Measurements from ENCODE around the gene DIPK1B. TPM values are rescaled to one million over a fixed set of nuclear protein-coding genes. Genes with fewer than 3 reads are reported as not detected.

The DIPK1B gene
- total and polyA plus RNA-seq, 10 of the 15 experiments (the other 5 are each of a cell fraction or from before 2014, with no cell fraction given), result 0.08 to 0.28 (median 0.13) TPM; not detected in 3

DNA sequence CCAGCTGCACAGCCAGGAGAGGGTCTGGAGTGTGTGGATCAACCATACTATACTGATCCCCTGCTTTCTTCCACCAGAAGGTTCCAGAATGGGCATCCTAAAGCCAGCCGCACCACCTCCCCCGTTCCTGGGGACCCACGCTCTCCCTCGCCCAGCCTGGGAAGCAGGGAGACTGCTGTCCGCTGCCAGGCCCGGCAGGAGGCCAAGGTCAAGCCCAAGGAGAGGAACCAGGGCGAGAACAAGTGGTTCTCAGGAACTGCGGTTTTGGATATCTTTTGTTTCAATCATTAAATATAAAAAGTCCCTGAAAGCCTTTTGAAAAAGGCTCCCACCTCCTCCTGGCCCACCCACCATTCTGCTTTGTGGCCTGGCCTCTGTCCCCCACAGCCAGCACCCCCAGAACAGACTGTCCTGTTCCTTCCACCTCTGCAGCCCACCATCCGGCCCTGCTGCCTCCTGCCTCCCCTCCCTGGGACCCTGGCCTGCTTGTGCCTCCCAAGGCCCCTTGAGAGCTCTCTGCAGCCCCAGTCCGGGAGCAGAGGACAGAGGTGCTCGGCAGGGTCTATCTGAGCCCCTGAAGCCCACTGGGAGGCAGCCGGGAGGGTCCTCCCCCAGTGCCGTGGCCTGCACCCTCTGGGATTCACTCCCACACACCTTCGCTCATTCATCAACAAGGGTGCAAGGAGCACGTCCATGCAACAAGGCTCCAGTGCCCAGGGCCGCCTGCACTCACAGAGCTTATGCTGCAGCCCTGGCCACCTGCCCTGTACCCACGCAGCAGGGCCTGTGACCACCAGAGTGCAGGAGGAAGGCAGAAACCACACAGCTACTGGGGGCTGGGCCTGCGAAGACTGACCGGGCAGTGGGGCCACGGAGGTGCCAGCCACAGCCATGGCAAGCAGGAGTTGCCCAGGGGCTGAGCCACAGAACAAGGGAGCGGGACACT, 36.6 kb downstream of the DIPK1B start:
- no peak overlapping the region for H3K4me3 ChIP-seq
- BruUV-seq (replicated peaks), result no TSS peak
- ChIA-PET SMC1A (ENCODE audit: uncharacterized antibody, unreplicated experiment) (no interaction called here), POLR2A (interaction anchor here (1.0 kb wide), 1 partner anchor 30 kb away, joined by 3 read pairs; no protein-coding TSS in a partner anchor), RAD21 (ENCODE audit: unreplicated experiment) (no interaction called here), CTCF (interaction anchor here (1.0 kb wide), 1 partner anchor 19 kb away, joined by 5 read pairs; no protein-coding TSS in a partner anchor)
- H2AFZ ChIP-seq (ENCODE audit: control insufficient read depth, low read depth, low read length), result no peak overlapping the region
- no peak for TF ChIP-seq GABPA (IDR thresholded peaks at IDR 0.05; ENCODE audit: low read depth)
- TF ChIP-seq, protein P1, sequence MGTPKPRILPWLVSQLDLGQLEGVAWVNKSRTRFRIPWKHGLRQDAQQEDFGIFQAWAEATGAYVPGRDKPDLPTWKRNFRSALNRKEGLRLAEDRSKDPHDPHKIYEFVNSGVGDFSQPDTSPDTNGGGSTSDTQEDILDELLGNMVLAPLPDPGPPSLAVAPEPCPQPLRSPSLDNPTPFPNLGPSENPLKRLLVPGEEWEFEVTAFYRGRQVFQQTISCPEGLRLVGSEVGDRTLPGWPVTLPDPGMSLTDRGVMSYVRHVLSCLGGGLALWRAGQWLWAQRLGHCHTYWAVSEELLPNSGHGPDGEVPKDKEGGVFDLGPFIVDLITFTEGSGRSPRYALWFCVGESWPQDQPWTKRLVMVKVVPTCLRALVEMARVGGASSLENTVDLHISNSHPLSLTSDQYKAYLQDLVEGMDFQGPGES (IDR thresholded peaks at IDR 0.05), result no peak
- TF ChIP-seq, protein P2, sequence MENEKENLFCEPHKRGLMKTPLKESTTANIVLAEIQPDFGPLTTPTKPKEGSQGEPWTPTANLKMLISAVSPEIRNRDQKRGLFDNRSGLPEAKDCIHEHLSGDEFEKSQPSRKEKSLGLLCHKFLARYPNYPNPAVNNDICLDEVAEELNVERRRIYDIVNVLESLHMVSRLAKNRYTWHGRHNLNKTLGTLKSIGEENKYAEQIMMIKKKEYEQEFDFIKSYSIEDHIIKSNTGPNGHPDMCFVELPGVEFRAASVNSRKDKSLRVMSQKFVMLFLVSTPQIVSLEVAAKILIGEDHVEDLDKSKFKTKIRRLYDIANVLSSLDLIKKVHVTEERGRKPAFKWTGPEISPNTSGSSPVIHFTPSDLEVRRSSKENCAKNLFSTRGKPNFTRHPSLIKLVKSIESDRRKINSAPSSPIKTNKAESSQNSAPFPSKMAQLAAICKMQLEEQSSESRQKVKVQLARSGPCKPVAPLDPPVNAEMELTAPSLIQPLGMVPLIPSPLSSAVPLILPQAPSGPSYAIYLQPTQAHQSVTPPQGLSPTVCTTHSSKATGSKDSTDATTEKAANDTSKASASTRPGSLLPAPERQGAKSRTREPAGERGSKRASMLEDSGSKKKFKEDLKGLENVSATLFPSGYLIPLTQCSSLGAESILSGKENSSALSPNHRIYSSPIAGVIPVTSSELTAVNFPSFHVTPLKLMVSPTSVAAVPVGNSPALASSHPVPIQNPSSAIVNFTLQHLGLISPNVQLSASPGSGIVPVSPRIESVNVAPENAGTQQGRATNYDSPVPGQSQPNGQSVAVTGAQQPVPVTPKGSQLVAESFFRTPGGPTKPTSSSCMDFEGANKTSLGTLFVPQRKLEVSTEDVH (IDR thresholded peaks at IDR 0.05; ENCODE audit: low read depth, partially characterized antibody), result no peak
- no peaks in the 10 kb centered on the region for H3K79me2 ChIP-seq (ENCODE audit: control insufficient read depth, insufficient read depth, low read length)
- H4K20me1 ChIP-seq (ENCODE audit: control insufficient read depth, insufficient read depth), result no peaks in the 10 kb centered on the region
- no peak overlapping the region for H3K27ac ChIP-seq (ENCODE audit: control insufficient read depth, insufficient read depth)
- H3K9ac ChIP-seq (ENCODE audit: control insufficient read depth, insufficient read depth, low read length), result no peak overlapping the region
- no peak for FAIRE-seq
- no peaks in the 10 kb centered on the region for H3K36me3 ChIP-seq (ENCODE audit: control insufficient read depth in 2 of 2, insufficient read depth in 2 of 2, low read length in 1 of 2)
- no peak for DNase-seq (ENCODE audit: low read depth, low spot score)
- no peaks in the 10 kb centered on the region; a peak in 1 of 4 replicates for H3K27me3 ChIP-seq (replicated peaks in 1 of 2; ENCODE audit: control insufficient read depth in 2 of 2, insufficient read depth in 2 of 2, low read length in 1 of 2)
- in situ Hi-C loops (cut with MboI), result no loop called here
- H3K9me3 ChIP-seq (replicated peaks; ENCODE audit: control insufficient read depth, insufficient read depth, low read length), result peaks cover 22% of the 10 kb centered on the region
- intact Hi-C loops (cut with micrococcal nuclease; ENCODE audit: unreplicated experiment), result no loop called here
- no peak overlapping the region for H3K4me2 ChIP-seq (ENCODE audit: control insufficient read depth, insufficient read depth)
- no peaks in the 10 kb centered on the region for H3K4me1 ChIP-seq (ENCODE audit: control insufficient read depth, insufficient read depth, low read length)
- ATAC-seq, result no peak; the same call in 2 of the 3 replicates
- 44% methylated on average over 21 of the region's 21 CpGs for WGBS (ENCODE audit: insufficient coverage, insufficient replicate concordance, low lambda C conversion rate, missing lambda C conversion rate)

Measured in GM12878 (cell line).